Fibroblast of the conjunctiva (primary cell): ENCODE measurements around the gene SGMS1.
A peak's percentile ranks its signal among the peaks of the same experiment; 100 is the strongest.
"Not testable (repeated sequence)": the region's sequence is repeated elsewhere in the genome, so short reads cannot be mapped to it uniquely, and the experiment has no call there.

ENCODE experiments used
- DNase-seq: peaks from one replicate; pipeline ENCODE4 v3.0.0-alpha.2; 2010; ENCODE audit warnings: low read depth

Gene SGMS1

DNA sequence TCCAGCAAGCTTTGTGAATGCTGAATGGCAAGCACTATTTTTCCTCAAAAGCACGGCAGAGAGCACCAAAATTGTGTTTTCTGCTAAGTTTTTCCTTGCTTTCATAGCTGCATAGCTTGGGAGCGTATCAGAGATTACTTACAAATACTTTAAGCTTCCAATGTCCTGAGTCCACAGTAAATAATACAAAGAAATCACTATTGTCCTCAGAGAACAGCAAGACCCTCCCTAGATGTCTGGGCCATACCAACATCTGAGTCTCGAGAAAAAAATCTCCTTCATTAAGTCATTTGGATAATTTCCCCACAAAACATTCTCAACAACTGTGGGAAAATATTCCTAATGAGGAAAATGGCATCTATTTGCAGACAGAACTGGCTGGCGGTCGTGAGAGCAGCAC, 41.7 kb downstream of the SGMS1 start:
- no peak for DNase-seq

GRCh38 chr10:50580262-50580891, 43.4 kb downstream of the SGMS1 start:
- no peak for DNase-seq

DNA sequence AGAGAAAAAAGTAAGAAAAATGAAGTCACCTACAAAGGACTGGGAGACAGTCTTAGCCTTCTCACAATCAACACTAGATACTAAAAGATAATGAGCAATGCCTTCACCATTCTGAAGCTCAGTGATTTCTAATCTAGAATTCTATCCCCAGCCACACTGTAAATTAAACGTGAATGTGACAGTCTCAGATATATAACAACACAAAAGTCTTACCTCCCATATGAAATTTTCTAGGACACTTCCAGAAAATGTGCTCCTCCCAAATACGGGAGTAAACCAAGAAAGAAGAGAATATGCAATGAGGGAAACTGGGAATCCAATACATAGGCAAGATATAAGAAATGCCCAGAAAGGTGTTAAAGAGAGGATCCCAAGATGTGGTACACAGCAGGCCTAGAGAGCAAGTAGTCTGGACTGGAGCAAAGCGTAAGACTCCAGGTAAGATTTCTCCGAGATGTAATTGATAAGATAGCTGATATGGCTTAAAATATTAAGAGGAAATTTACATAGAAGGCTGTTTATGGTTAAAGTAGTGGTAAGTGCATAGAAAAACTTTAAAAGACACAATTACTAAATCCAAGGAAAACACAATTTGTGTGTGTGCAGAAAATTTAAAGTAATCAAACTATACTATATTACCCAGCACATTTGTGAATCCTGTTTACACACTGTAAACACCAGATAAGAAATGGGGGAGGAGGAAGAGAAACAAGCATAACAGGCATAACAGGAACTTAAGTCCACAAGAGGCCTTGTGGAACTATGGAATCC, 44.1 kb downstream of the SGMS1 start:
- no peak for DNase-seq

GRCh38 chr10:50578949-50579348, 44.8 kb downstream of the SGMS1 start:
- DNase-seq, result no peak

- DNase-seq, result no peak
Measured at GRCh38 chr10:50577681-50578350, 45.9 kb downstream of the SGMS1 start.

- no peak for DNase-seq
Measured at GRCh38 chr10:50577010-50577409, 46.7 kb downstream of the SGMS1 start.

DNA sequence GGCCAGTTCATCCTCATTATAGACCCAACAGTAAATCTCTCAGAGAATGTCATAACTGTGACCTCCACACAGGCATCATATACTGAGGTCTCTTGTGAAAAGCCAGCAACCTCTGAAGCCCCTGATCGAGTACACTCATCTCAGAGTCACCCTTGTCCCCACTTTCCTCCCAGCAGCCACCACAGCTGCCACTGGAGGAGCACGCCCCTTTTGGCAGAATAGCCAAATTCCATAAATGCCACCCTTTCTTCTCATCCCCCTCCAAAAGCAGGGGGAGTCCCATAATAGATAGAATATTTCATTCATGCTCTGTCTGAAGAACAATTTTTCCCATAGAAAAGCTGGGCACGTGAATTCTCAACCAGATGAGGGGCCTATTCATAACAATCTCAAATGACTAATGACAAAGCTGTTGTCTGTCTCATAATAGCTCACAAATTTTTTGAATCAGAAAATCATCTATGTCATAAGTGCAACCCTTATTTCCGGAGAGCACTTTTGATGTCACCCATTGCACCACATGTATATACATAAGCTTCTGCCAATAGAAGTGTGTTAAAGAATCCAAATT, 47.4 kb downstream of the SGMS1 start:
- no peak for DNase-seq

- DNase-seq, result no peak
Measured at GRCh38 chr10:50575477-50576244, 48.1 kb downstream of the SGMS1 start.

GRCh38 chr10:50574931-50575330, 48.8 kb downstream of the SGMS1 start:
- no peak for DNase-seq

- no peak for DNase-seq
Measured at GRCh38 chr10:50574305-50574704, 49.5 kb downstream of the SGMS1 start.

GRCh38 chr10:50572017-50572491, 51.7 kb downstream of the SGMS1 start:
- DNase-seq, result no peak

DNA sequence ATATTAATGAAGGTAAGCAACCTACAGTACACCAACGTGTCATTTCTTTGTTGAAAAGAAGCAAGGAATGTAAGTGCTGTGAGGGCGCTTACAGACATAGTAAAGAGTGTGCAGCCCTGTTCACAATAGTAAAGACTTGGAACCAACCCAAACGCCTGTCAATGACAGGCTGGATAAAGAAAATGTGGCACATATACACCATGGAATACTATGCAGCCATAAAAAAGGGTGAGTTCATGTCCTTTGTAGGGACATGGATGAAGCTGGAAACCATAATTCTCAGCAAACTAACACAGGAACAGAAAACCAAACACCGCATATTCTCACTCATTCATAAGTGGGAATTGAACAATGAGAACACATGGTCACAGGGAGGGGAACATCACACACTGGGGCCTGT, 55.0 kb downstream of the SGMS1 start:
- not testable (repeated sequence) for DNase-seq

- DNase-seq, result no peak
Measured at GRCh38 chr10:50567384-50567783, 56.4 kb downstream of the SGMS1 start.

GRCh38 chr10:50566150-50566549, 57.6 kb downstream of the SGMS1 start:
- DNase-seq, result no peak

GRCh38 chr10:50565301-50566083, 58.3 kb downstream of the SGMS1 start:
- no peak for DNase-seq

- DNase-seq, result no peak
Measured at GRCh38 chr10:50563906-50564305, 59.9 kb downstream of the SGMS1 start.

DNA sequence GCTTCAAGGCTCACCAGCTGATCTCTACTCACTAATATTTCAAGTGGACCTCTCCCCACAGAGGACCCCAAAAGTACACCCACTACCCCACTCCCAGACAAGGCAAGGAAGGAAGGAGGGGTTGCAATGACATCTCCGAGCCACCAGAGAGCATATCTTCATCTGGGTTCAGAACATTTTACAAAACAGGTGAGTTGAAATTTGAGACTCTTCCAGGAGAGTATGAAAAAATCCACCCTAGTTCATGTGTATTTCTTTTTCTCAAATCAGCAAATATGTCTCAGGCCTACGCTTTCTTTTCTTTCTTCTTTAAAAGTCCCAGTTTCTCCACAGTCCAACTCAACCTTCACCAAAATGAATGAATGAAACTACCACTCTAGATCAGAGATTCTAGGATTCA, 61.9 kb downstream of the SGMS1 start:
- DNase-seq, result no peak

- DNase-seq, result peak; percentile 92
Measured at GRCh38 chr10:50561266-50561665, 62.5 kb downstream of the SGMS1 start.

DNA sequence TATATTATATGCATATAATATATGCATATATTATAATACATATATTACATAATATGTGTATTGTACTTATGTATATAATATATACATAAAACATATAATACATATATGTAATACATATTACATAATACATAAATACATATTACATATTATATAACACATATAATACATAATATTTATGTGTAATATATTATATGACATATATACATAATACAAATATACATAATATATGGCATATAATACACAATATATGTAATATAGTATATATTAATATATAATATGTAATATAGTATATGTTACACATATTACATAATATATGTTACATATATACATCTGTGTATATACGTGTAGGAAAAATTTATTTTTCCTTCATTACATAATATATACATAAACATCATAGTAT, 63.4 kb downstream of the SGMS1 start:
- no peak for DNase-seq

- DNase-seq, result no peak
Measured at GRCh38 chr10:50558371-50558770, 65.4 kb downstream of the SGMS1 start.

DNA sequence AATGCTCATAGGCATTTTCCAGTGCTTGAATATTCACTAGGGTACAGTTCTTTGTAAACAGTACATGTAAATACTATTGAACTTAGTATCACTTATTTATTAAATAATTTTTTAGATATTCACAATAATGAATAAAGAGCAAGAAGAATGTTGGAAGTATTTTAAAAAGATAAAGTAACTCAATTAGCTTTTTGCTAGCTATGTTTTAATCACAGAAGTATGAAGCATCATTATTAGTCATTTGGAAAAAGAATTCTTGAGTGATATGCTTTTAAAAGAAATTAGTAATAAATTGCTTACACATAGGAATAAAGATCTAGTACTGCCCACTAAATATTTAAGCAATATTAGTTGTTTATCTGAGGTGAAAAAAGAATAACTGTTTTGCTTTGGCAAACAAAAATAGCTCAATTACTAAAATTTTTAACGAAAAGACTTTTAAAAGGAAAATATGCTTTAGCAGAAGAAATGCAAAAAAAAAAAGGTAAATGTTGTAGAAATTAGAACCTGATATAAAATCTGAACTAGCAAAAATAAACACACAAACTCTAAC, 66.5 kb downstream of the SGMS1 start:
- no peak for DNase-seq
